Neural cell (in vitro differentiated cells): ENCODE measurements around the gene ASH1L. TPM values are rescaled to one million over a fixed set of nuclear protein-coding genes. Genes with fewer than 3 reads are reported as not detected.

Source experiments
- H2AFZ ChIP-seq: fragments of 200-600, 300-800 bp; sonication (generic), shearing (Covaris generic); 2 replicates; pipeline ENCODE4 v1.6.0; 2014; ENCODE audit warnings: low read depth, mild to moderate bottlenecking, antibody characterized with exemption, low read length, moderate library complexity
- H3F3A ChIP-seq: fragments of 200-600 bp; shearing (Covaris generic); 2 replicates; pipeline ENCODE4 v1.6.1; 2016; ENCODE audit warnings: mild to moderate bottlenecking, moderate library complexity, mixed read lengths, antibody characterized with exemption, low read length; ENCODE audit not compliant: insufficient read depth, poor library complexity, severe bottlenecking
- H3K27ac ChIP-seq: fragments of 200-600, 300-800 bp; sonication (generic), shearing (Covaris generic); 2 replicates; pipeline ENCODE4 v1.5.1; 2014; ENCODE audit warnings: mild to moderate bottlenecking, low read length, moderate library complexity
- H3K27me3 ChIP-seq: fragments of 300-800, 200-600 bp; sonication (generic), shearing (Covaris generic); 2 replicates; pipeline ENCODE4 v1.6.0; 2014; ENCODE audit warnings: mild to moderate bottlenecking, low read depth, low read length, moderate library complexity; ENCODE audit not compliant: insufficient read depth
- H3K36me3 ChIP-seq: fragments of 300-800, 200-600 bp; sonication (generic), shearing (Covaris generic); 2 replicates; pipeline ENCODE4 v1.5.1; 2014; ENCODE audit warnings: mild to moderate bottlenecking, antibody characterized with exemption, low read length, moderate library complexity; ENCODE audit not compliant: insufficient read depth
- H3K4me2 ChIP-seq: fragments of 300-800, 200-600 bp; sonication (generic), shearing (Covaris generic); 2 replicates; pipeline ENCODE4 v1.6.0; 2014; ENCODE audit warnings: mild to moderate bottlenecking, low read length
- H3K4me3 ChIP-seq: fragments of 300-800, 200-600 bp; sonication (generic), shearing (Covaris generic); 2 replicates; pipeline ENCODE4 v1.5.1; 2014; ENCODE audit warnings: mild to moderate bottlenecking, low read length, moderate library complexity
- H3K79me2 ChIP-seq: fragments of 200-600 bp; shearing (Covaris generic); replicated peaks from 2 replicates; pipeline ENCODE4 v1.6.0; 2014; ENCODE audit warnings: mild to moderate bottlenecking, low read length, moderate library complexity; ENCODE audit not compliant: insufficient read depth
- H3K9ac ChIP-seq: fragments of 300-800, 200-600 bp; sonication (generic), shearing (Covaris generic); 2 replicates; pipeline ENCODE4 v1.6.1; 2016; ENCODE audit warnings: mild to moderate bottlenecking, low read length, mixed read lengths
- H3K9me2 ChIP-seq: fragments of 200-600 bp; shearing (Covaris generic); 2 replicates; pipeline ENCODE4 v1.6.1; 2016; ENCODE audit warnings: mild to moderate bottlenecking, low read length, mixed read lengths; ENCODE audit not compliant: insufficient read depth
- H3K9me3 ChIP-seq: fragments of 200-600, 300-800 bp; sonication (generic), shearing (Covaris generic); 2 replicates; pipeline ENCODE4 v1.6.1; 2016; ENCODE audit warnings: mild to moderate bottlenecking, mixed run types, low read length, moderate library complexity, mixed read lengths
- H4K20me1 ChIP-seq: fragments of 200-600 bp; shearing (Covaris generic); 2 replicates; pipeline ENCODE4 v1.6.1; 2016; ENCODE audit warnings: mild to moderate bottlenecking, mixed run types; ENCODE audit not compliant: insufficient read depth
- EP300 ChIP-seq: fragments of 450-650 bp; conservative IDR thresholded peaks from 2 replicates; pipeline ENCODE4 v1.6.1; 2014; ENCODE audit warnings: antibody characterized with exemption, mild to moderate bottlenecking, moderate library complexity; ENCODE audit not compliant: poor library complexity, severe bottlenecking
- EZH2 ChIP-seq: fragments of 200-600, 300-800 bp; shearing (Covaris generic), sonication (generic); IDR thresholded peaks from 2 replicates; pipeline ENCODE4 v1.6.1; 2014; ENCODE audit warnings: antibody characterized with exemption, low read length, borderline replicate concordance, mild to moderate bottlenecking; ENCODE audit not compliant: insufficient read depth, poor library complexity, severe bottlenecking
- MXI1 ChIP-seq: fragments of 450-650 bp; conservative IDR thresholded peaks from 2 replicates; pipeline ENCODE4 v1.6.1; 2014; ENCODE audit warnings: antibody characterized with exemption, mild to moderate bottlenecking; ENCODE audit not compliant: poor library complexity, severe bottlenecking
- POLR2AphosphoS5 ChIP-seq: IDR thresholded peaks from 2 replicates; pipeline ENCODE4 v1.6.1; 2012
- RAD21 ChIP-seq: fragments of 450-650 bp; conservative IDR thresholded peaks from 2 replicates; pipeline ENCODE4 v1.6.1; 2014; ENCODE audit warnings: antibody characterized with exemption, mild to moderate bottlenecking, moderate library complexity
- SMC3 ChIP-seq: fragments of 450-650 bp; conservative IDR thresholded peaks from 2 replicates; pipeline ENCODE4 v1.6.1; 2014; ENCODE audit warnings: antibody characterized with exemption, mild to moderate bottlenecking, moderate library complexity; ENCODE audit not compliant: poor library complexity
- TAF1 ChIP-seq: IDR thresholded peaks from 2 replicates; pipeline ENCODE4 v1.6.1; 2012; ENCODE audit warnings: low read depth
- polyA plus RNA-seq: library from polyadenylated mRNA; depleted of rRNA; stranded (reverse); fragments of >200 nt; gene quantifications from 2 replicates; pipeline ENCODE4 v1.2.3, GENCODE V29; 2014
- TF ChIP-seq, protein P1 (sequence below): IDR thresholded peaks from 2 replicates; pipeline ENCODE4 v1.6.1; 2012; ENCODE audit warnings: borderline replicate concordance
- TF ChIP-seq, protein P2 (sequence below): fragments of 450-650 bp; IDR thresholded peaks from 2 replicates; pipeline ENCODE4 v1.5.1; 2014; ENCODE audit warnings: antibody characterized with exemption, mild to moderate bottlenecking, moderate library complexity; ENCODE audit not compliant: poor library complexity, severe bottlenecking

Gene ASH1L
- polyA plus RNA-seq, 1 donor from 2014 or later, result 16.2 TPM

DNA sequence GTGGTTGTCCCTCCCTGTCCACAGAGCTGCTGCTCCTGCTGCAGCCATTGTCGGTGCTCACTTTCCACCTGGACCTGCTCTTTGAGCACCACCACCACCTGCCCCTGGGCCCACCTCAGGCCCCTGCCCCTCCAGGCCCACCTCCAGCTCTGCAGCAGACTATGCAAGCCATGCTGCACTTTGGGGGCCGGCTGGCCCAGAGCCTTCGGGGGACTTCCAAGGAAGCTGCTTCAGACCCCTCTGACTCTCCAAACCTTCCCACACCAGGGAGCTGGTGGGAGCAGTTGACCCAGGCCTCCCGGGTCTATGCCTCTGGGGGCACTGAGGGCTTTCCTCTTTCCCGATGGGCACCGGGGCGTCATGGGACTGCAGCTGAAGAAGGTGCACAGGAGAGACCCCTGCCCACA, 236.0 kb downstream of the ASH1L start:
- Histone ChIP-seq H3K4me2 (no peak overlapping the region), H3K79me2 (peaks cover 10% of the 10 kb centered on the region), H3K9me3 (no peaks in the 10 kb centered on the region), H3K9me2 (no peaks in the 10 kb centered on the region), H4K20me1 (peaks cover 7% of the 10 kb centered on the region), H3K4me3 (no peak overlapping the region), H3K27me3 (no peaks in the 10 kb centered on the region), H2AFZ (no peak overlapping the region), H3K9ac (no peak overlapping the region), H3K27ac (no peak overlapping the region), H3K36me3 (peaks cover 4% of the 10 kb centered on the region), H3F3A (no peaks in the 10 kb centered on the region)
- no peak for TF ChIP-seq MXI1
- TF ChIP-seq TAF1, result no peak
- TF ChIP-seq, protein P1, sequence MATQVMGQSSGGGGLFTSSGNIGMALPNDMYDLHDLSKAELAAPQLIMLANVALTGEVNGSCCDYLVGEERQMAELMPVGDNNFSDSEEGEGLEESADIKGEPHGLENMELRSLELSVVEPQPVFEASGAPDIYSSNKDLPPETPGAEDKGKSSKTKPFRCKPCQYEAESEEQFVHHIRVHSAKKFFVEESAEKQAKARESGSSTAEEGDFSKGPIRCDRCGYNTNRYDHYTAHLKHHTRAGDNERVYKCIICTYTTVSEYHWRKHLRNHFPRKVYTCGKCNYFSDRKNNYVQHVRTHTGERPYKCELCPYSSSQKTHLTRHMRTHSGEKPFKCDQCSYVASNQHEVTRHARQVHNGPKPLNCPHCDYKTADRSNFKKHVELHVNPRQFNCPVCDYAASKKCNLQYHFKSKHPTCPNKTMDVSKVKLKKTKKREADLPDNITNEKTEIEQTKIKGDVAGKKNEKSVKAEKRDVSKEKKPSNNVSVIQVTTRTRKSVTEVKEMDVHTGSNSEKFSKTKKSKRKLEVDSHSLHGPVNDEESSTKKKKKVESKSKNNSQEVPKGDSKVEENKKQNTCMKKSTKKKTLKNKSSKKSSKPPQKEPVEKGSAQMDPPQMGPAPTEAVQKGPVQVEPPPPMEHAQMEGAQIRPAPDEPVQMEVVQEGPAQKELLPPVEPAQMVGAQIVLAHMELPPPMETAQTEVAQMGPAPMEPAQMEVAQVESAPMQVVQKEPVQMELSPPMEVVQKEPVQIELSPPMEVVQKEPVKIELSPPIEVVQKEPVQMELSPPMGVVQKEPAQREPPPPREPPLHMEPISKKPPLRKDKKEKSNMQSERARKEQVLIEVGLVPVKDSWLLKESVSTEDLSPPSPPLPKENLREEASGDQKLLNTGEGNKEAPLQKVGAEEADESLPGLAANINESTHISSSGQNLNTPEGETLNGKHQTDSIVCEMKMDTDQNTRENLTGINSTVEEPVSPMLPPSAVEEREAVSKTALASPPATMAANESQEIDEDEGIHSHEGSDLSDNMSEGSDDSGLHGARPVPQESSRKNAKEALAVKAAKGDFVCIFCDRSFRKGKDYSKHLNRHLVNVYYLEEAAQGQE, result no peak
- TF ChIP-seq EP300, result no peak
- TF ChIP-seq POLR2AphosphoS5, result no peak
- TF ChIP-seq, protein P2, sequence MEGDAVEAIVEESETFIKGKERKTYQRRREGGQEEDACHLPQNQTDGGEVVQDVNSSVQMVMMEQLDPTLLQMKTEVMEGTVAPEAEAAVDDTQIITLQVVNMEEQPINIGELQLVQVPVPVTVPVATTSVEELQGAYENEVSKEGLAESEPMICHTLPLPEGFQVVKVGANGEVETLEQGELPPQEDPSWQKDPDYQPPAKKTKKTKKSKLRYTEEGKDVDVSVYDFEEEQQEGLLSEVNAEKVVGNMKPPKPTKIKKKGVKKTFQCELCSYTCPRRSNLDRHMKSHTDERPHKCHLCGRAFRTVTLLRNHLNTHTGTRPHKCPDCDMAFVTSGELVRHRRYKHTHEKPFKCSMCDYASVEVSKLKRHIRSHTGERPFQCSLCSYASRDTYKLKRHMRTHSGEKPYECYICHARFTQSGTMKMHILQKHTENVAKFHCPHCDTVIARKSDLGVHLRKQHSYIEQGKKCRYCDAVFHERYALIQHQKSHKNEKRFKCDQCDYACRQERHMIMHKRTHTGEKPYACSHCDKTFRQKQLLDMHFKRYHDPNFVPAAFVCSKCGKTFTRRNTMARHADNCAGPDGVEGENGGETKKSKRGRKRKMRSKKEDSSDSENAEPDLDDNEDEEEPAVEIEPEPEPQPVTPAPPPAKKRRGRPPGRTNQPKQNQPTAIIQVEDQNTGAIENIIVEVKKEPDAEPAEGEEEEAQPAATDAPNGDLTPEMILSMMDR, result no peak
- no peak for TF ChIP-seq EZH2
- no peak for TF ChIP-seq RAD21
- no peak for TF ChIP-seq SMC3

- Histone ChIP-seq H3K4me2 (no peak overlapping the region), H2AFZ (no peak overlapping the region), H3K9ac (no peak overlapping the region), H3K4me3 (no peak overlapping the region), H3F3A (no peaks in the 10 kb centered on the region), H3K79me2 (peaks cover 15% of the 10 kb centered on the region), H3K27me3 (no peaks in the 10 kb centered on the region), H3K9me3 (no peaks in the 10 kb centered on the region), H3K27ac (no peak overlapping the region), H4K20me1 (peaks cover 7% of the 10 kb centered on the region), H3K9me2 (no peaks in the 10 kb centered on the region), H3K36me3 (peaks cover 4% of the 10 kb centered on the region)
- TF ChIP-seq POLR2AphosphoS5 (no peak), EZH2 (no peak), TAF1 (no peak), SMC3 (no peak), RAD21 (no peak), EP300 (no peak), MXI1 (no peak)
- TF ChIP-seq, protein P2, result no peak
- TF ChIP-seq, protein P1, result no peak
Measured at GRCh38 chr1:155326020-155326526, 236.5 kb downstream of the ASH1L start.
